ENCODE measurements around the gene SEMA4D.
A peak's percentile ranks its signal among the peaks of the same experiment; 100 is the strongest.

- peak; percentile 48 to 78 for TF ChIP-seq CTCF (IDR thresholded peaks at IDR 0.05)
- TF ChIP-seq EP300 (IDR thresholded peaks at IDR 0.05): no peak
These were observed 179.5 kb downstream of the SEMA4D start, which contains the start of gene SECISBP2 for GRCh38 chr9:89318123-89319014.
